Neutrophil (primary cell): Measurements from ENCODE around the gene POU5F1.

Experiments used
- H3K27ac ChIP-seq: fragments of 200-600 bp; sonication (generic); 2 replicates; pipeline ENCODE4 v1.5.1; 2016; ENCODE audit warnings: mild to moderate bottlenecking, moderate library complexity
- H3K27me3 ChIP-seq: fragments of 200-600 bp; sonication (generic); 2 replicates; pipeline ENCODE4 v1.6.0; 2016; ENCODE audit warnings: mild to moderate bottlenecking
- H3K36me3 ChIP-seq: fragments of 200-600 bp; sonication (generic); 2 replicates; pipeline ENCODE4 v1.5.1; 2017
- H3K4me1 ChIP-seq, 2 experiments: fragments of 200-600 bp in 1 of 2; sonication (generic) in 1 of 2; 1 replicate in 1 of 2; 2 replicates in 1 of 2; pipeline versions ENCODE4 v1.5.1 to v1.6.1; 2013 to 2016; ENCODE audit warnings: low read depth in 1 of 2, low read length in 1 of 2, mild to moderate bottlenecking in 1 of 2, moderate library complexity in 1 of 2; ENCODE audit not compliant: control insufficient read depth in 1 of 2, insufficient read depth in 1 of 2
- H3K4me3 ChIP-seq, 2 experiments: fragments of 200-600 bp in 1 of 2; sonication (generic) in 1 of 2; 1 replicate in 1 of 2; 2 replicates in 1 of 2; pipeline ENCODE4 v1.5.1; 2013 to 2016; ENCODE audit warnings: low read depth in 1 of 2, low read length in 1 of 2, mild to moderate bottlenecking in 1 of 2, moderate library complexity in 1 of 2
- H3K9me3 ChIP-seq: fragments of 200-600 bp; sonication (generic); 2 replicates; pipeline ENCODE4 v1.5.1; 2016
- TF ChIP-seq, protein P1 (sequence below): fragments of 200-600 bp; sonication (generic); IDR thresholded peaks from 2 replicates; pipeline ENCODE4 v1.5.1; 2016; ENCODE audit warnings: antibody characterized with exemption

POU5F1 gene

GRCh38 chr6:31162463-31163165, 7.9 kb downstream of the POU5F1 start:
- Histone ChIP-seq H3K27me3 (no peaks in the 10 kb centered on the region), H3K36me3 (peaks cover 19% of the 10 kb centered on the region), H3K4me3 (no peak overlapping the region), H3K4me1 (peaks cover 20 to 27% of the 10 kb centered on the region in 2 experiments), H3K9me3 (no peaks in the 10 kb centered on the region), H3K27ac (no peak overlapping the region)
- TF ChIP-seq, protein P1, sequence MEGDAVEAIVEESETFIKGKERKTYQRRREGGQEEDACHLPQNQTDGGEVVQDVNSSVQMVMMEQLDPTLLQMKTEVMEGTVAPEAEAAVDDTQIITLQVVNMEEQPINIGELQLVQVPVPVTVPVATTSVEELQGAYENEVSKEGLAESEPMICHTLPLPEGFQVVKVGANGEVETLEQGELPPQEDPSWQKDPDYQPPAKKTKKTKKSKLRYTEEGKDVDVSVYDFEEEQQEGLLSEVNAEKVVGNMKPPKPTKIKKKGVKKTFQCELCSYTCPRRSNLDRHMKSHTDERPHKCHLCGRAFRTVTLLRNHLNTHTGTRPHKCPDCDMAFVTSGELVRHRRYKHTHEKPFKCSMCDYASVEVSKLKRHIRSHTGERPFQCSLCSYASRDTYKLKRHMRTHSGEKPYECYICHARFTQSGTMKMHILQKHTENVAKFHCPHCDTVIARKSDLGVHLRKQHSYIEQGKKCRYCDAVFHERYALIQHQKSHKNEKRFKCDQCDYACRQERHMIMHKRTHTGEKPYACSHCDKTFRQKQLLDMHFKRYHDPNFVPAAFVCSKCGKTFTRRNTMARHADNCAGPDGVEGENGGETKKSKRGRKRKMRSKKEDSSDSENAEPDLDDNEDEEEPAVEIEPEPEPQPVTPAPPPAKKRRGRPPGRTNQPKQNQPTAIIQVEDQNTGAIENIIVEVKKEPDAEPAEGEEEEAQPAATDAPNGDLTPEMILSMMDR, result no peak

GRCh38 chr6:31161216-31162126, 9.0 kb downstream of the POU5F1 start:
- Histone ChIP-seq H3K27me3 (no peaks in the 10 kb centered on the region), H3K27ac (no peak overlapping the region), H3K36me3 (peaks cover 19% of the 10 kb centered on the region), H3K4me1 (peaks cover 25 to 31% of the 10 kb centered on the region in 2 experiments), H3K4me3 (no peak overlapping the region), H3K9me3 (no peaks in the 10 kb centered on the region)
- TF ChIP-seq, protein P1, result no peak

DNA sequence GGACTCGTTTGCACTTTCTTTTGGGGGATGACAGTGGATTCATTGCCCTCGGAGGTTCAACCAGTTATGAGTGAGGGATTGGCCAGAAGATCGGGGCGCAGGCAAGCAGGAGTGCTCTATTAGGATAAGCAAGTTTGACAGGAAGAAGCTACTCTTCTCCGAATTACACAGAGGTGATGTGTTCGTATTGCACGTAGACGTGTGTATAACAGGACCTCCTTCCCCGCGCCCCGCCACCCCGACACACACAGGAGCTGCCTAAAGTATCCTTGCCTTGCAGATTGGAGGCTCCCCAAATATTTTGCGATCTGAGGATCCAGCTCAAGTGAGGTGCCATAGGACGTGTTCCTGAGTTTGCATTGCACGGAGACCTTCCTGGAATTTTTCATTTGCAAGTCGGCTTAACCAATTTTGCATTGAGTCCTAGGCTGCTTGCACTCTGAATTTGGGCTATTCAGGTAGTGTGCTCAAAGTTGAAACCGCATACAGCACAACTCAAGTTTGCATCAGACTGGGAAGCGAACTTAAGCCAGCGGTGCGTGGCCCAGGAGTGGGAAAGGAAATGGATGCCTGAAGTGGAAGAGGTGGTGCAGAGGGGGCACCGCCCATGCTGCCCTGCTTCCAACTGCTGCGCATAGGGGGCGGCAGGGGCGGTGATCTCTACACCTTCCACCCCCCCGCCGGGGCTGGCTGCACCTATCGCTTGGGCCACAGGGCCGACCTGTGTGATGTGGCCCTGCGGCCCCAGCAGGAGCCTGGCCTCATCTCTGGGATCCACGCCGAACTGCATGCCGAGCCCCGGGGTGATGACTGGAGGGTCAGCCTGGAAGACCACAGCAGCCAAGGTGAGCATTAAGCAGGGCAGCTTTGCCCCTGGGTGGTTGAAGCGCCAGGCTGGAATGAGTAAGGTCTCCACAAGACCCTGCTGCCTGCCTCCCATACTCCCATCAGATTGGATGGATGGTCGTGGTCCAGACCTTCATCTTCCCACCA, 11.3 kb downstream of the POU5F1 start:
- peaks cover 25 to 31% of the 10 kb centered on the region in 2 experiments for H3K4me1 ChIP-seq
- no peaks in the 10 kb centered on the region for H3K27me3 ChIP-seq
- H3K36me3 ChIP-seq, result peaks cover 9% of the 10 kb centered on the region
- peak overlapping the region; percentile 64 to 92 for H3K4me3 ChIP-seq
- TF ChIP-seq, protein P1, result no peak
- H3K9me3 ChIP-seq, result no peaks in the 10 kb centered on the region
- peak overlapping the region; percentile 74 for H3K27ac ChIP-seq

DNA sequence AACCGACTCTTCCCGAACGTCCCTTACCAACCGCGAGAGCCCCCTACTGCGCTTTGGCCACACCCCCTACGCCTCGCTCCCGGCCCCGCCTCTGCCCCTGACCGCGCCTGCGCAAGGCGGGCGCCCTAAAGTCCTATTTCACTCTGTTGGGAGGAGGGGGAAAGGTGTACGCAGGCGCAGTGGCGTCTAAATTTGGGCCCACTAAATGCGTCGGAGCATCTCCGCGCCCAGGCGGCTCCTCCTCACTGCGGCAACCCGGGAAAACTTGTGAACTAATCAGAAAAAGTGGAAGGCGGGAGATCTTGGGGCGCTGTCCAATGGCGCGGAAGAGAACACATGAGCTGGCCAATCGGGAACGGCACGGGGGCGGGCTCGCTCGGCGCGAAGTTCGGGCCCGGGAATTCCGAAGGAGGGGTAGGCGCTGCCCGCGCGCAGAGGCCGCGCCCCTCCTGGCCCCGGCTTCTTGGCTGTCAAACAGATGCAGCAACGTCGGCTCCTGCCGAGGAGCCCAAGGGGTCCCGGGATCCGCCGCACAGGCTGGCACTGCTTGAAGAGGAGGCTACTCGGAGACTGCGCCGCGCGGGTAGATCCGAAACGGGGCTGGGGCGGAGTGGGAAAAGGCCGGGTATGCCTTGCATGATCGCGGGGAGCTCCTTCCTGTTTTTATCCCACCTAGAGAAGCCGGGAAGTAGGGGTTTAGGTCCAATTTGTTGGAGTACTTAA, 12.2 kb downstream of the POU5F1 start, which contains the start of gene TCF19:
TSS of gene TCF19 (plus strand) at position 450 of the 723 bp plus-strand sequence. CDS start 881 bp downstream, outside the sequence.
- H3K36me3 ChIP-seq, result peaks cover 8% of the 10 kb centered on the region
- TF ChIP-seq, protein P1, result peak; percentile 50

More for the DNA sequence above, 12.2 kb downstream of the POU5F1 start, which contains the start of gene TCF19:
- Histone ChIP-seq H3K9me3 (no peaks in the 10 kb centered on the region), H3K4me3 (peak within 1 kb of the TSS; percentile 64 to 92), H3K4me1 (peaks cover 25 to 31% of the 10 kb centered on the region in 2 experiments), H3K27ac (peak within 1 kb of the TSS; percentile 74), H3K27me3 (no peaks in the 10 kb centered on the region)
